ENCODE data around the gene BCR. TPM values are rescaled to one million over a fixed set of nuclear protein-coding genes. Genes with fewer than 3 reads are reported as not detected.
A peak's percentile ranks its signal among the peaks of the same experiment; 100 is the strongest.

BCR gene
- total RNA-seq, 2 donors from 2014 or later, result 27.0 to 41.3 TPM

DNA sequence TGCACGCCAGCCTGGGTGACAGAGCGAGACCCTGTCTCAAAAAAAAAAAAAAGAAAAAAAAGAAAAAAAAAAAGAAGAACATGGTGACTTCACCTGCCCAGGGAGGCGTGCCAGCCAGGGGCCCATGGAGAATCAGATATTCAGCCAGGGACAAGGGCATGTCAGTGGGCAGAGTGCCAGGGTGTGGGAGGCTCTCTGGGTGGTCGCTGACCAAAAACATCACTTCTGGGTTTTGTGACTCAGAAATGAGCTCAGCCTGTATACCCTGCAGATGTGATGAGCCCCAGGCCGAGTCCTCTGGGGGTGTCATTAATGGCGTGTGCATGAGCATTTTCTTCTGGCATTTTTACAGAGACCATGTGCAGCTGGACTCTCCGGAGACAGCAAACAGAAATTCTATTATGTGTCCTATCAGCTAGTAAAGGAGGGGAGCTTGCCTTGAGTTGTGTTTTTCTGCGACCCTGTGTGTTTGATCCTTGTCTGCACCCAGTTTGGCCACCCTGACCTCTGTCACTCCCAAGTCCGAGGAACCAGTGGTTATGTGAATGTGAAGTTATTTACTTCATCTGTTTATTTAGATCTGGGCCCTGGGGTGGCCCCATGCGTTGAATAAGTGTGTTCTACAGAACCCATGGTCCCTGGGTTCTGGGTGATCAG lies 53.6 kb downstream of the BCR start:
- no peak overlapping the region for H3K4me3 ChIP-seq
- TF ChIP-seq, protein P1, sequence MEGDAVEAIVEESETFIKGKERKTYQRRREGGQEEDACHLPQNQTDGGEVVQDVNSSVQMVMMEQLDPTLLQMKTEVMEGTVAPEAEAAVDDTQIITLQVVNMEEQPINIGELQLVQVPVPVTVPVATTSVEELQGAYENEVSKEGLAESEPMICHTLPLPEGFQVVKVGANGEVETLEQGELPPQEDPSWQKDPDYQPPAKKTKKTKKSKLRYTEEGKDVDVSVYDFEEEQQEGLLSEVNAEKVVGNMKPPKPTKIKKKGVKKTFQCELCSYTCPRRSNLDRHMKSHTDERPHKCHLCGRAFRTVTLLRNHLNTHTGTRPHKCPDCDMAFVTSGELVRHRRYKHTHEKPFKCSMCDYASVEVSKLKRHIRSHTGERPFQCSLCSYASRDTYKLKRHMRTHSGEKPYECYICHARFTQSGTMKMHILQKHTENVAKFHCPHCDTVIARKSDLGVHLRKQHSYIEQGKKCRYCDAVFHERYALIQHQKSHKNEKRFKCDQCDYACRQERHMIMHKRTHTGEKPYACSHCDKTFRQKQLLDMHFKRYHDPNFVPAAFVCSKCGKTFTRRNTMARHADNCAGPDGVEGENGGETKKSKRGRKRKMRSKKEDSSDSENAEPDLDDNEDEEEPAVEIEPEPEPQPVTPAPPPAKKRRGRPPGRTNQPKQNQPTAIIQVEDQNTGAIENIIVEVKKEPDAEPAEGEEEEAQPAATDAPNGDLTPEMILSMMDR (IDR thresholded peaks at IDR 0.05), result no peak
- H3K27ac ChIP-seq, result no peak overlapping the region
- no peaks in the 10 kb centered on the region for H3K36me3 ChIP-seq
- H3K4me1 ChIP-seq, result peaks cover 0 to 64% of the 10 kb centered on the region in 2 donors
- no peaks in the 10 kb centered on the region for H3K27me3 ChIP-seq
- DNase-seq (ENCODE audit: low spot score), result no peak
- H3K9me3 ChIP-seq, result peaks cover 0 to 7% of the 10 kb centered on the region in 2 donors

DNA sequence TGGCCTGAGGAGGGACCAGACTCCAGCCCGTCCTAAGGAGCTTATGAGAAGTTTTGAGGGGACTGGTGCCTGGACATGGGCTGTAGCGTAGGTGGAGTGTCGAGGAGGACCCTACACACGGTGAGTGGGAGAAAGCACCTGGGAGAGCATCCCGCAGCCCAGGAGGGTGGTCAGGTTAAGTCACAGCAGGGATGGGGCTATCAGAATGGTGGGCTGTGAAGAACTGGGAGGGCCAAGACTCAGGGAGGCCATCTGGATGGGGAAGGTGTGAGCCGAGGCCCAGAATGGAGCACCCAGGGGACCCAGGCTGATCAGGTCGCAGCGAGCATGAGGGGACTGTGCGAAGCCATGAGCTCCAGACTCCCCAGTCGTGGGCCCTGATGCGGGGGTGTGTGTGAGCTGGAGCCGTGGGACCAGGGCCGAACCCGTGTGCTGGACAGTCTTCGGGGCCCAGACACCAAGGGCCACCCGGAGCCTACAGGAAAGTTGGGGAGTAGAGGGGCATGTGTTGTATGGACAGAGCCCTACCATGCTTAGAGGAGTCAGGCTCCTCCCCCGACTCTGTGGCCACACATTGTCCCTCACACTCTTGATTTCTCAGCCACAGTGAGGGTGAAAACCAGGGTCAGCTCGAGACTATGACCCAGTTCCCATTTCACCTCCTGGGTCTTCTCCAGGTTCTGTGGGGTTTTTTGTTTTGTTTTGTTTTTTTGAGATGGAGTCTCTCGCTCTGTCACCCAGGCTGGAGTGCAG lies 54.3 kb downstream of the BCR start:
- DNase-seq (ENCODE audit: low spot score), result no peak
- H3K4me1 ChIP-seq, result peaks cover 0 to 64% of the 10 kb centered on the region in 2 donors
- H3K27ac ChIP-seq, result no peak overlapping the region
- H3K9me3 ChIP-seq, result no peaks in the 10 kb centered on the region
- H3K36me3 ChIP-seq, result no peaks in the 10 kb centered on the region
- no peak overlapping the region for H3K4me3 ChIP-seq
- TF ChIP-seq, protein P1 (IDR thresholded peaks at IDR 0.05), result no peak
- no peaks in the 10 kb centered on the region for H3K27me3 ChIP-seq

- Histone ChIP-seq H3K27ac (no peak overlapping the region), H3K9me3 (no peaks in the 10 kb centered on the region), H3K4me1 (peaks cover 0 to 64% of the 10 kb centered on the region in 2 donors), H3K36me3 (no peaks in the 10 kb centered on the region), H3K27me3 (no peaks in the 10 kb centered on the region), H3K4me3 (no peak overlapping the region)
- TF ChIP-seq, protein P1 (IDR thresholded peaks at IDR 0.05), result no peak
- DNase-seq (ENCODE audit: low spot score), result no peak
Observed at GRCh38 chr22:23235425-23235824, 55.1 kb downstream of the BCR start.

DNA sequence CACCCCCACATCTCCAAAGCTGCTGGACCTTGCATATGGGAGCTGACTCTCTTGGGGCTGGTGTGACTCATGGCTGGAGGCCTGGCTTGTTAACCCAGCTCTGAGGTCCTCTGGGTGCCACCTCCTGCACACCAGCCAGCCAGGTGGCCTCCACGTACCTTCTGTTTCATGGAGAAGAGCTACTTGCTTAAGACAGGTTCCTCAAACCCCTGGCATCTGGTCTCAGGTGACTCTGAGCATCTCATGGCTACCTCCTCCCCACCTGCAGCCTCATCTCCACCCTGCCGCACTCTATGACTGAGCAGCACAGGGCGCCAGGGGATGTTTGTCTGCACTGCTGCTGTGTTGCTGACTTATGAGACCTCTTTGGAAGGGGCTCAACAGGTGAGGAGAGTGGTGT lies 55.7 kb downstream of the BCR start:
- peaks cover 0 to 65% of the 10 kb centered on the region in 2 donors for H3K4me1 ChIP-seq
- no peak overlapping the region for H3K27ac ChIP-seq
- no peaks in the 10 kb centered on the region for H3K9me3 ChIP-seq
- no peaks in the 10 kb centered on the region for H3K27me3 ChIP-seq
- H3K36me3 ChIP-seq, result no peaks in the 10 kb centered on the region
- TF ChIP-seq, protein P1 (IDR thresholded peaks at IDR 0.05), result no peak
- H3K4me3 ChIP-seq, result no peak overlapping the region
- no peak for DNase-seq (ENCODE audit: low spot score)

GRCh38 chr22:23236440-23237184 lies 56.3 kb downstream of the BCR start:
- Histone ChIP-seq H3K4me1 (peaks cover 0 to 64% of the 10 kb centered on the region in 2 donors), H3K27ac (peak overlapping the region in 1 of 2 donors; percentile 57), H3K36me3 (no peaks in the 10 kb centered on the region), H3K9me3 (no peaks in the 10 kb centered on the region), H3K4me3 (no peak overlapping the region), H3K27me3 (no peaks in the 10 kb centered on the region)
- TF ChIP-seq, protein P1 (IDR thresholded peaks at IDR 0.05), result no peak
- DNase-seq (ENCODE audit: low spot score), result no peak

Data from right atrium auricular region (tissue), 2 donors.